ENCODE measurements around the gene VPS9D1.
A peak's percentile ranks its signal among the peaks of the same experiment; 100 is the strongest.

VPS9D1 gene

GRCh38 chr16:89720813-89721545 lies at the start of gene VPS9D1, which contains the start of gene ZNF276:
Gene VPS9D1 (minus strand): TSS chr16:89720898. CDS start chr16:89720861, 37 bp downstream.
Gene ZNF276 (plus strand): TSS chr16:89721537. CDS start chr16:89721641, 104 bp downstream.
- DNase-seq (ENCODE audit: low read depth): peak; percentile 55

GRCh38 chr16:89770367-89770766 lies 49.7 kb upstream of the VPS9D1 start:
- DNase-seq (ENCODE audit: low read depth): no peak

- DNase-seq (ENCODE audit: low read depth): no peak
These were observed 44.7 kb upstream of the VPS9D1 start for GRCh38 chr16:89765292-89765830.

- DNase-seq (ENCODE audit: low read depth): no peak
These were observed 44.1 kb upstream of the VPS9D1 start for GRCh38 chr16:89764711-89765201.

GRCh38 chr16:89761304-89761922 lies 40.7 kb upstream of the VPS9D1 start:
- no peak for DNase-seq (ENCODE audit: low read depth)

- DNase-seq (ENCODE audit: low read depth): no peak
These were observed 39.1 kb upstream of the VPS9D1 start for GRCh38 chr16:89759746-89760340.

GRCh38 chr16:89749637-89750036 lies 28.9 kb upstream of the VPS9D1 start:
- DNase-seq (ENCODE audit: low read depth): no peak

- no peak for DNase-seq (ENCODE audit: low read depth)
These were observed 28.2 kb upstream of the VPS9D1 start for GRCh38 chr16:89748921-89749320.

GRCh38 chr16:89748076-89748475 lies 27.4 kb upstream of the VPS9D1 start:
- DNase-seq (ENCODE audit: low read depth): no peak

- DNase-seq (ENCODE audit: low read depth): no peak
These were observed 25.3 kb upstream of the VPS9D1 start for GRCh38 chr16:89746043-89746442.

GRCh38 chr16:89744813-89745212 lies 24.1 kb upstream of the VPS9D1 start:
- no peak for DNase-seq (ENCODE audit: low read depth)

- DNase-seq (ENCODE audit: low read depth): no peak
These were observed 22.2 kb upstream of the VPS9D1 start for GRCh38 chr16:89742948-89743347.

GRCh38 chr16:89741342-89742014 lies 20.8 kb upstream of the VPS9D1 start:
- no peak for DNase-seq (ENCODE audit: low read depth)

GRCh38 chr16:89739383-89739782 lies 18.7 kb upstream of the VPS9D1 start:
- DNase-seq (ENCODE audit: low read depth): no peak

GRCh38 chr16:89738538-89739317 lies 18.0 kb upstream of the VPS9D1 start:
- DNase-seq (ENCODE audit: low read depth): no peak

GRCh38 chr16:89738072-89738377 lies 17.3 kb upstream of the VPS9D1 start:
- no peak for DNase-seq (ENCODE audit: low read depth)

- DNase-seq (ENCODE audit: low read depth): no peak
These were observed 16.8 kb upstream of the VPS9D1 start for GRCh38 chr16:89737341-89738071.

- DNase-seq (ENCODE audit: low read depth): no peak
These were observed 15.9 kb upstream of the VPS9D1 start for GRCh38 chr16:89736554-89736953.

GRCh38 chr16:89733792-89734191 lies 13.1 kb upstream of the VPS9D1 start:
- no peak for DNase-seq (ENCODE audit: low read depth)

GRCh38 chr16:89733322-89733721 lies 12.6 kb upstream of the VPS9D1 start:
- no peak for DNase-seq (ENCODE audit: low read depth)

GRCh38 chr16:89732918-89733242 lies 12.2 kb upstream of the VPS9D1 start:
- no peak for DNase-seq (ENCODE audit: low read depth)
